DMS114 treated with DMSO at 0.1 percent for 48 hours (cell line): ENCODE results near the gene POPDC2.

Source experiments
- DNase-seq: peaks from one replicate; lab custom pipeline; 2025; ENCODE audit not compliant: unreplicated experiment; lab: John Stamatoyannopoulos, UW

POPDC2 gene

GRCh38 chr3:119672776-119673175 is 12.4 kb upstream of the POPDC2 start:
- DNase-seq: no peak

DNA sequence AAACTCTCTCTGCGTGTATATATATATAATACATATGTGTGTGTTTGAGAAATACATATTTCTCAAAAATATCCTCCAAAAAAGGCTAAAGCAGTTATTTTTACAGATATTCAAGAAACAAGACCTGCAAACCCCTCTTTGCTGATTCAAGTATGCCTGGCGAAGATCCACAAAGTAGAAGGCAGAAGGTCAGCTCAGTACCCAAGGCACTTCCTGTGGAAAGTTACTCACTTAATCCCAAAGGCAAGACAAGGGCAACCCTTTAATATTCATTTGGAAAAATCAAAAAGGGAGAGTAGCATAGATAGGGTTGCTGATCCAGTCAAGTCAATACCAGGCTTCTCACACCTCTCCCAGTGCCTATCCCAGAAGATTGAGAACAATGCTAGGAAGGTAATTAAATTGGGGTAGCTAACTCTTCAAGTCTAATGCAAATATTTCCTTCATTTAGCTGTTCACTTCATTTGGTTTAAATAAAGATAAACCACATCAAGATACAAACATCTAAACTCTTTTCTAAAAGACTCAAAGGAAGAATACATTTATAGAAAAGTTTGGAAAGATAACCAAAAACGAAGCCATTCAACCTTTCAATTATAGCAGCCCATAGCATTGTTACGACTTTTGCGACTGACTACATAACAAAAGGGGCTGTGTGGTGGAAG is 9.6 kb upstream of the POPDC2 start:
- no peak for DNase-seq

- no peak for DNase-seq
Observed at GRCh38 chr3:119665954-119666559, 5.7 kb upstream of the POPDC2 start.

DNA sequence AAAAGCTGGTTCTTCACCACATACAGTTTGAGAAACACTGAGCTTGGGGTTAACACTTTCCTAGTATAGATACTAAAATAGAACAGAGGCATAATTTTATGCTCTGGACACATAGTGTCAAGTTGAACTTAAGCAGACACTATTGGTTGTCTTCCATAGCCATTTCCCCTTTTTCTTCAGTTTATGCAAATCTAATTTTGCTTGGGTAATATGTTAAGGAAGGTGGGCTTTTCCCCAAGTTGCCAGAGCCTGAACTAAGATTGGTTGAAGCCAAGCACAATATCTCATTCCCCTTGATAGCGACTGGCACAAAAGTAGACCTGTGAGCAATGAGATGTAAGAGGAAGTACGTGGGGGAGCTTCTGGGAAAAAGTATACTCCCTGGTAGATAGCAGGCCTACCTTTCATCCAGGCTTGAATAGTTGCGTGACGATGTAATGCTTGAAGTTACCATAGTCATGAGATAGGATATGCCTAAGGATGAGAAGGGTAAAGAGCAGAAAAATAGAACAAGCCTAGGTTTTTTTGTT is 4.5 kb upstream of the POPDC2 start:
- no peak for DNase-seq

DNA sequence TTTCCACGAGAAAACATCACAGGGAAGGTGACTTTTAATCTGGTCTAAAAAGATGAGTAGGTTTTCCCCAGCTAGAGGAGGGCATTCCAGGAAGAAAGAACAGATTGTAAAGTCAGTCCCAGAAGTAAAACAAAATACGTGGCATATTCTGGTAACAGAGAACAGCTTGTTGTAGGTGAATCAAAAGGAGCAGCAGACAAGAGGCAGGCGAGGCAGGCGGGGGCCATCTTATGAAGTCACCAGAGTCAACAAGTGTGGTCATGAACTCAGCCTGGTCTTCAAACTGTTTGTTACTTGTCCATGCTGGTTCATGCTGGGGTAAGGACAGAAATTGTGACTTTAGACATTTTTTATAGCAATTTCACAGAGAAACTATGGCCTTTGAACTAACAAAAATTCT is 4.0 kb upstream of the POPDC2 start:
- no peak for DNase-seq

DNA sequence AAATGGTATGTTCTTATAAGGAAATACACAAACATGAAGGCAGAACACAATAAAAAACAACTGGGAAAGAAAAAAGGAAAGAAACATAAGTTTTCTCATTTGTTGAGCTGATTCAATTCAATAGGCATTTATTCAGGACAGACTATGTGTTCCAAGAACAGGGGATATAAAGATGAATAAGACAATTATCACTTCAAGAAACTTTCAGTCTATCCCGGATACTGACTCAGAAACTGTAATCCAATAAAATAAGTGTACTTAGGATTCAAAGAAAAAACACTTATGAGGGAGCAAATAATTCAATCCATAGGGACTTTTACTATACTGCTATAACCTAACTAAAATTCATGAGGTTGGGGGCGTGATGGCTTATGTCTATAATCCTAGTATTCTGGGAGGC is 3.5 kb upstream of the POPDC2 start:
- no peak for DNase-seq

DNA sequence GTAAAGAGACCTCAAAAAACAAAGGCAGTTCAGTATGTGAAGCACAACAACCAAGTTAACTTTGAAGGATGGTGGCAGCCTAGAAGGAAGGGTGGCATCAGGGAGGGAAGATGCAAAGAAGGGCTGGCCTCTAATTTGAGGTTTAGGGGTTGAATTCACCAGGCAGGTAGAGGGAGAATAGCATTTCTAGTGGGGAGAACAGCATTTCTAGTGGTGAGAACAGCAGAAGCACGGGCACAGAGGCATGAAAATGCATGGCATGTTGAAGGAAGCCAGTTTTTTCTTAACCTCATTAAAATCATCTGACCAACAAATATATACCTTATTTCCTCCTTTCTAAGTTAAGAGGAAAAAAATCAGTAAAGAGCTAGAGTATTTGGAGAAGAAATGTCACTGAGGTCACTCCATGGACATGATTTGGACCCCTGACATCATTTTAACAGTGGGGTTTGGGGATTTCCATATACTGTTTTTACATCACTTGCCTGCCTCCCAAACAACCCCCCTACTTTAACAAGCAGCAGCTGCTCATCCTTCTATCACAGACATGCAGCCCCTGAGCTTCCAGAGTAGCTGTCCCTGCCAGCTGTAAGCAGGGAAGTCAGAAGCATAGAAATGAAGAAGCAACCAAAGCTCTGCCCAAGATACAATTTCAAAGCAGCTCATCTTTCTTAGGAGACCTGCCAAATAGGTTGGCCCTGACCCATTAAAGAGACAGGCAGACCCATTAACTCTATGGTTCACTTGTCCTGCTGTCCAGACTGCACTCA is 2.4 kb upstream of the POPDC2 start:
- no peak for DNase-seq

DNA sequence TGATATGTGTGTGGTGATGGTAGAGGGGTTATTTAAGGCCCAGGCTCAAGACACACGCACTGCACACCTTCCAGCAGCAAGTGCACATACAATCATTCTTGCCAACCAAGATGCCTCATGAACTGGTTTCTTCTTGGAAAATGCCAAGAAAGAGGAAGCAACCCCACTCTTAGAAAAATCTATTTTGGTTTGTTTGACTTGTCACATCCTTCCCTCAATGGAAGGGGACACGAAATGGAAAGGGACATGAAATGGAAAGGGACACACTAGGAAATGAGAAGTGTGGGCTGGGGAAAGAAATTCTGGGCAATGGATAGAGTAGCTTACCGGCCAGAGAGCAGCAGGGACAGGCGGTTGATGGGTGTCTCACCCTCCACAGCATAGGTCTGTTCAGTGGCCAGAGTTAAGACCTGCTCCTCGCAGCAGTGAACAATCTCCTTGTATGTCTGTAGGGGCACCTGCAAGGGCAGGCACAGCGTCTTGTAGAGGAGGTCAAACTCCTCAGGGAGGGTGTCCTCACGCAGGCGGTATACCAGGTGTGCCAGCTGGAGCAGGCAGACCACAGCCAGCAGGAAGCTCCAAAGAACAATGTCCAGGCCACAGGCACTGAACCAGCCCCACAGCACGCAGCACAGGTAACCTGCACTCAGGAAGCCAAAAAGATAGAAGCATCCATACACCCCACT is 640 bp downstream of the POPDC2 start:
- no peak for DNase-seq

DNA sequence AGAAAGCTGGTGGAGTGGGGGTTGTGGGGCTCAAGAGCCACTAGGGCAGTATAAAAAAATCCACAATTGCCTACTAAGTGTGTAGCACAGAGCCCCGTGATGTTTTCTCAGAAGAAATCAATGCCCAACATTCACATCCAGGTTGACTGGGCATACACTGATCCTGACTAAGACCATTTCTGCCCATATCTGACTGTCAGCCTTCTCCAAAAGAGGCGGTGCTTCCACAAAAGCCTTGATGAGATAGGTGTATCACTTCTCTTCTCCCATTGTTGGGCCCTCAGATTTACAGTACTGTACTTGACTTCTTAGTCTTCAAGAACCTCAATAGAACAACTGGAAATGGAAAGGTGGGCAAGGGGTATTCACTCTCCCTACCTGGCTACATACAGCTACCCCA is 1.4 kb downstream of the POPDC2 start:
- no peak for DNase-seq

GRCh38 chr3:119657887-119658702 is 2.3 kb downstream of the POPDC2 start:
- DNase-seq: no peak

DNA sequence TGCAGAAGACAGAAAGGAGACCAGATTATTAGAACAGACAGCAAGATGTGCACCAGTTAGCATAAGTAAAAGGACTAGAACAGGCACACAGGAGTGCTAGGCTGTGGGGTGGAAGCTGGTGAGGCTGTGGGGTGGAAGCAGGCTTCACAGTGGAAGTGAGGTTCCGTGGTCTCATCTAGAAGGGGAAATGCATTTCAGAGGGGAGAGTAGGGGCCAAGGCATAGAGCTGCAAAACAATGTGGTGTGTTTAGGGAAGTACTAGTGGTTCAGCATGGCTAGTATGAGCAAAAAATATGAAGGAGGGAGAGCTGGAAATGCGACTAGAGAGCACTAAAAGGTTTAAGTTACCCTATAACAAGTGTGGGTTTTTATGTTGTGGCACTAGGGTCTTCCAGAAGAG is 6.5 kb downstream of the POPDC2 start:
- DNase-seq: no peak

DNA sequence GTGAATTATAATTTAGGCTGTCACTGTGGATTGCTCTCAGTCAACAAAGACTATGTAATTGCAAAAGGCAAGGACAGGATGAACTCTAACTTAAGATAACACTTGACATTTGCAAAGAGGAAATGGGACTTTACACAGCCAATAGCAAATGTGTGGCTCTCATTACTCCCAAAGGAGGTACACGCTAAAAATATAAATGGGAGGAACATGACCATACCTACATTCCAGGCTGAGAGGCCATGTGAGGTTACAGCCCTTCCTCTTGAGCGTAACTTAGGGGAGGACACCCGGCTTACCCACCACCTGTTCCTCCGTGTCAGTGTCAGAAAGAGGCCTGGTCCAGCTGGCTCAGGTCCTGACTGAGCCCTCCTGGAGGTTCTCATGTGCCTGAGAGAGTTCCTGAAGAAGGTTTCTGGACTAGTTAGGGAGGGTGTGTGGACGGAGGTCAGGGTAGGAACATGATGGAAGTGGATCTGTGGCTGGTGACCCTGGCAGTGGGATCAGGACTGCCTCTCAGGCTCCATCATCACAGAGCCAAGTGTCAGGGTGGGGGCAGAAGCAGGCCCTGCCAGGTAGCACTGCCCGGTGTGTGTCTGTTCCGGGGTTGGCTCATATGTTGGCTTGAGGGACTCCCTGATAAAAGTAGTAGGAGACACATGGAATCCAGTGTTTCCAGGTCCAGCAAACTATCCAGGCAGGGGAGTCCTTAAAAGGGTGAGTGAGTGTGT is 7.9 kb downstream of the POPDC2 start:
- DNase-seq: no peak

DNA sequence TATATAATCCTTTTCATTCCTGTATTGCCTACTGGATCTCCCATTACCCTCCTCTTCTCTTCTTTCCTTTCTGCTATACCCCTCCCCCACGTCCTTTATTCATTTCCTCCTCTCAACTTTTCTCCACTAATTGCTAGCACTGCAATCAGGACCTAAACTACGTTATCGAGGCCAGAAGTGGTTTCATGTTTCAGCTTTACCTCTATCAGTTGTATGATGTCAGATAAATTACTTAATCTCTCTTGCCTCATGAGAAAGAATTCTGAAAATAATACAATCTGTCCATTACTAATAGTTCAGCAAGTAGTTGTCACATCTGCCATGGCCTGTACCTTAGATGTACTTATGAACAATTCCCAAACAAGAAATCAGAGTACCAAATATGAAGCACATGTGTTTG is 10.6 kb downstream of the POPDC2 start:
- DNase-seq: no peak

DNA sequence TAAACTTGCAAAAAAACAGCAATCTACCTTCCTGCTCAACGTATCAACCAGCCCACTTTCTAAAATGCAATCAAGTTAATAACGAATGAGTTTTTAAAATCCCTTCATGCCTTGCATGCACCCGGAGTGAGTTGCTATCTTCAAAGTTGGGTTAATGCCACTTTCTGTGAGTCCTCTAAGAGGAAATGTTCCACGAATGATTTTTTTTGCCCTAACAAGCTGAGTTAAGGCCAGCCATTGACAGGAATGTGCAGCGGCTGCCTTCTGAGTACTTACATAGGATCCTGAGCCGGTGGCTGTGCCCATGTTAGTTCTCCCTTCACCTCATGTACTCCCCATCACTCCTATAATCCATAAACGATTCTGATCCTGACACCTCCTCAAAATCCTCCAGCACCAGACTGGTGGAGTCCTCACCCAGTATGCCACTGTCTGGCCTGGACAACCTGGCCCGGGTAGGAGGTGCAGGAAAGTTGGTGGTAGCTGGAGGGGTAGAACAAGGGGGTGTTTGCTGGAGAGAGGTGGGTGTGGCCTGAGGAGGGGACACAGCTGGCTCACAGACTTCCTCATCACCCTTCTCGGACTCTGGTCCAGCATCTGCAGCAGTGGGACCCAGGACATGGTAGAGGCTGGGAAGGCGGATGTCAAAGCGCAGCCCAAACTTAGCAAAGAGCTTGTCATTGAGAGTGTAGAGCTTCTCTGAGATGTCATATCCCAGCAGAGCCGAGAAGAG is 12.4 kb downstream of the POPDC2 start:
- no peak for DNase-seq

- DNase-seq: no peak
Observed at GRCh38 chr3:119647171-119647570, 13.2 kb downstream of the POPDC2 start.

GRCh38 chr3:119645813-119646212 is 14.6 kb downstream of the POPDC2 start:
- no peak for DNase-seq

DNA sequence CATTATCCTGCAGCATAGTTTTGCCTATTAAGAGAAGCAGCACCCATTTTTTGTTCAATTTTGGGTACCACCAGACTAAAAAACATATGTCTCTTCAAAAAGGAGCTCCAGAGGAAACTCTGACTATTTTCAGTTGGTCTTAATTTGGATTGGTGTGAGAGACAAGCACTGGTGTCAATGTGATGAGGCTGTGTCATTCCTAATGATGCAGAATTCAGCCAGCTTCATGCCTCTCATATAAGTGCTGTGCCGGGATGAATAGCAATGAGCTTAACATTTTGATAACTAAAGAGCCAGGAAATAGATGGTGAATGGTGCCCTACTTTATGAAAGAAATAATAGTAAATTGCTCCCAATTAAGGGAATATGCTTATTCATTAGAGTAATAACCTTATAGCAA is 15.9 kb downstream of the POPDC2 start:
- no peak for DNase-seq

- DNase-seq: no peak
Observed at GRCh38 chr3:119643528-119643927, 16.9 kb downstream of the POPDC2 start.

DNA sequence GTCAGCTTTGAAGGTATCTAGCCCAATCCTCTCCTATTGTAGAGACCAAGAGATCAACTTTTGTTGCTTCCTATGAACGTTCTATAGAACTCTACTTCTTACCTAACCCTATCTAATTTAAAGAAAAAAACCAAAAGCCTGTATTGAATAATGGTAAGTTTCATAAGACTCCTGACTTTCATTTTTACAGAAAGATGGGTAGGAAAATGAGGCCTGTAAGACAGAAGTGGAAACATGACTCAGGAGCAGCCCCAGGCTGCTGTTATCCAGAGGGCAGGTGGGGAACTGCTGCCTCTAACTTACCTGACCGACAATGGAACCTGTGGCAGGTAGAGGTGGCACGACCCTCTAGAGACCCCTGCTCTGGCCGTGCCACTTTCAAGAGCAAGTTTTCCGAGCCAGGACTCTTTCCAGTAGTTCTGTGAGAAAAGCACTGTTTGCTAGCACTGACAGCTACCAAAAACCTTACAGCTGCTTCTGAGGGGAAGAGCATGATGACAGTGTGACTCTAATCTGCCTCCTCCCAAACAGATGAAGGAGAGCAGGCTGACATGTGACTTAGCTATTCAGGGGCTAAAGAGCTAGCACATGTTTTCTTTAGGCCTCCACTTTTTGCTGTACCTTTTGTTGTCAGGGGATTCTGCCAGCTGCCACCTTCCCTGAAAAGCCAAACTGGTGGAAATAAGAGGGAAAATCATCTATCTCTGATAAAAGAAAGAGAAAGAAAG is 17.5 kb downstream of the POPDC2 start:
- DNase-seq: no peak
